Measurements from ENCODE around the gene GOLGA6A.

- no peak for TF ChIP-seq GLI4 (tag by site-specific recombination; IDR thresholded peaks at IDR 0.05)
- TF ChIP-seq TCF7L2 (IDR thresholded peaks at IDR 0.05; ENCODE audit: borderline replicate concordance, low read depth, low read length): no peak
- no peak for TF ChIP-seq ZNF202 (tag by site-specific recombination; IDR thresholded peaks at IDR 0.05; ENCODE audit: borderline replicate concordance)
- no peak for TF ChIP-seq ZNF398 (tag by site-specific recombination; IDR thresholded peaks at IDR 0.05)
- no peak for TF ChIP-seq CTCF (tag by site-specific recombination; IDR thresholded peaks at IDR 0.05)
Measured at GRCh38 chr15:74050556-74051234, 31.7 kb downstream of the GOLGA6A start.

Measured in HEK293 (cell line).